Panc1 (cell line): ENCODE measurements around the gene IGF1R.

Experiments
- CTCF ChIP-seq: fragments of 450-650 bp; IDR thresholded peaks from 2 replicates; pipeline ENCODE4 v1.5.1; 2017; ENCODE audit warnings: mild to moderate bottlenecking
- SIN3A ChIP-seq: IDR thresholded peaks from 2 replicates; pipeline ENCODE4 v1.6.1; 2012; ENCODE audit warnings: low read depth, mild to moderate bottlenecking, low read length, moderate library complexity, borderline replicate concordance; ENCODE audit not compliant: insufficient read depth
- TF ChIP-seq, protein P1 (sequence below), 2 experiments: IDR thresholded peaks; 2 replicates each; pipeline ENCODE4 v1.6.1; 2011 to 2012; ENCODE audit warnings: low read depth in 2 of 2, control low read depth in 1 of 2, low read length in 1 of 2, mild to moderate bottlenecking in 1 of 2, moderate library complexity in 1 of 2; ENCODE audit not compliant: insufficient read depth in 1 of 2

GRCh38 chr15:98967916-98968315 is 319.6 kb downstream of the IGF1R start:
- TF ChIP-seq CTCF (no peak), SIN3A (no peak)
- TF ChIP-seq, protein P1, sequence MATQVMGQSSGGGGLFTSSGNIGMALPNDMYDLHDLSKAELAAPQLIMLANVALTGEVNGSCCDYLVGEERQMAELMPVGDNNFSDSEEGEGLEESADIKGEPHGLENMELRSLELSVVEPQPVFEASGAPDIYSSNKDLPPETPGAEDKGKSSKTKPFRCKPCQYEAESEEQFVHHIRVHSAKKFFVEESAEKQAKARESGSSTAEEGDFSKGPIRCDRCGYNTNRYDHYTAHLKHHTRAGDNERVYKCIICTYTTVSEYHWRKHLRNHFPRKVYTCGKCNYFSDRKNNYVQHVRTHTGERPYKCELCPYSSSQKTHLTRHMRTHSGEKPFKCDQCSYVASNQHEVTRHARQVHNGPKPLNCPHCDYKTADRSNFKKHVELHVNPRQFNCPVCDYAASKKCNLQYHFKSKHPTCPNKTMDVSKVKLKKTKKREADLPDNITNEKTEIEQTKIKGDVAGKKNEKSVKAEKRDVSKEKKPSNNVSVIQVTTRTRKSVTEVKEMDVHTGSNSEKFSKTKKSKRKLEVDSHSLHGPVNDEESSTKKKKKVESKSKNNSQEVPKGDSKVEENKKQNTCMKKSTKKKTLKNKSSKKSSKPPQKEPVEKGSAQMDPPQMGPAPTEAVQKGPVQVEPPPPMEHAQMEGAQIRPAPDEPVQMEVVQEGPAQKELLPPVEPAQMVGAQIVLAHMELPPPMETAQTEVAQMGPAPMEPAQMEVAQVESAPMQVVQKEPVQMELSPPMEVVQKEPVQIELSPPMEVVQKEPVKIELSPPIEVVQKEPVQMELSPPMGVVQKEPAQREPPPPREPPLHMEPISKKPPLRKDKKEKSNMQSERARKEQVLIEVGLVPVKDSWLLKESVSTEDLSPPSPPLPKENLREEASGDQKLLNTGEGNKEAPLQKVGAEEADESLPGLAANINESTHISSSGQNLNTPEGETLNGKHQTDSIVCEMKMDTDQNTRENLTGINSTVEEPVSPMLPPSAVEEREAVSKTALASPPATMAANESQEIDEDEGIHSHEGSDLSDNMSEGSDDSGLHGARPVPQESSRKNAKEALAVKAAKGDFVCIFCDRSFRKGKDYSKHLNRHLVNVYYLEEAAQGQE (IDR thresholded peaks at IDR 0.05; ENCODE audit: insufficient read depth in 1 of 2, low read depth in 2 of 2, low read length in 1 of 2), result no peak
